ENCODE results near the gene TBC1D12. TPM values are rescaled to one million over a fixed set of nuclear protein-coding genes. Genes with fewer than 3 reads are reported as not detected.

The TBC1D12 gene
- total and polyA plus RNA-seq, 7 donors: 1.5 to 5.4 (median 5.0) TPM

- peaks cover 35% of the 10 kb centered on the region for H3K4me1 ChIP-seq
Observed at GRCh38 chr10:94409021-94409657, 6.8 kb downstream of the TBC1D12 start.

GRCh38 chr10:94411304-94411703 is 9.0 kb downstream of the TBC1D12 start:
- Histone ChIP-seq H3K9me3 (no peaks in the 10 kb centered on the region), H3K4me3 (no peak overlapping the region), H3K36me3 (ENCODE audit: insufficient read depth in 1 of 2, low read depth in 1 of 2) (no peaks in the 10 kb centered on the region), H3K27ac (no peak overlapping the region), H3K4me1 (peaks cover 29% of the 10 kb centered on the region), H3K27me3 (ENCODE audit: insufficient read depth in 3 of 3, low read length in 2 of 3) (no peaks in the 10 kb centered on the region)
- no peak for DNase-seq
- TF ChIP-seq CTCF (IDR thresholded peaks at IDR 0.05): no peak
- ATAC-seq: no peak
- intact Hi-C loops (cut with DNase I): no loop called here
- 97 to 98% (median 98%) methylated on average over 3 of the region's 3 CpGs for WGBS, 3 donors

More at GRCh38 chr10:94409021-94409657, 6.8 kb downstream of the TBC1D12 start:
- no peak for DNase-seq
- Histone ChIP-seq H3K9me3 (no peaks in the 10 kb centered on the region), H3K27ac (no peak overlapping the region), H3K27me3 (ENCODE audit: insufficient read depth in 3 of 3, low read length in 2 of 3) (no peaks in the 10 kb centered on the region), H3K4me3 (no peak overlapping the region), H3K36me3 (ENCODE audit: insufficient read depth in 1 of 2, low read depth in 1 of 2) (no peaks in the 10 kb centered on the region)
- intact Hi-C loops (cut with DNase I): no loop called here
- 52 to 60% (median 55%) methylated on average over 7 of the region's 7 CpGs for WGBS, 3 donors
- no peak for ATAC-seq
- no peak for TF ChIP-seq CTCF (IDR thresholded peaks at IDR 0.05)

- Histone ChIP-seq H3K27me3 (ENCODE audit: insufficient read depth in 3 of 3, low read length in 2 of 3) (no peaks in the 10 kb centered on the region), H3K36me3 (ENCODE audit: insufficient read depth in 1 of 2, low read depth in 1 of 2) (no peaks in the 10 kb centered on the region), H3K27ac (no peak overlapping the region), H3K4me1 (peaks cover 27% of the 10 kb centered on the region), H3K4me3 (no peak overlapping the region), H3K9me3 (no peaks in the 10 kb centered on the region)
- WGBS, 3 donors: 76 to 82% (median 82%) methylated on average over 3 of the region's 3 CpGs
- DNase-seq (no peak), ATAC-seq (no peak)
- no peak for TF ChIP-seq CTCF (IDR thresholded peaks at IDR 0.05)
- intact Hi-C loops (cut with DNase I): no loop called here
Observed at GRCh38 chr10:94412449-94412848, 10.1 kb downstream of the TBC1D12 start.

GRCh38 chr10:94413361-94413760 is 11.0 kb downstream of the TBC1D12 start:
- Histone ChIP-seq H3K27ac (no peak overlapping the region), H3K4me1 (peaks cover 27% of the 10 kb centered on the region), H3K9me3 (no peaks in the 10 kb centered on the region), H3K36me3 (ENCODE audit: insufficient read depth in 1 of 2, low read depth in 1 of 2) (no peaks in the 10 kb centered on the region), H3K4me3 (no peak overlapping the region), H3K27me3 (ENCODE audit: insufficient read depth in 3 of 3, low read length in 2 of 3) (no peaks in the 10 kb centered on the region)
- DNase-seq: no peak
- 73 to 80% (median 73%) methylated on average over 1 of the region's 1 CpG for WGBS, 3 donors
- no peak for TF ChIP-seq CTCF (IDR thresholded peaks at IDR 0.05)
- intact Hi-C loops (cut with DNase I): no loop called here
- ATAC-seq: no peak

GRCh38 chr10:94416896-94417295 is 14.6 kb downstream of the TBC1D12 start:
- ATAC-seq (no peak), DNase-seq (no peak)
- no peaks in the 10 kb centered on the region for H3K27me3 ChIP-seq (ENCODE audit: insufficient read depth in 3 of 3, low read length in 2 of 3)
- no peak overlapping the region for H3K4me3 ChIP-seq
- TF ChIP-seq CTCF (IDR thresholded peaks at IDR 0.05): no peak
- H3K36me3 ChIP-seq (ENCODE audit: insufficient read depth in 1 of 2, low read depth in 1 of 2): no peaks in the 10 kb centered on the region
- WGBS, 3 donors: 64 to 81% (median 67%) methylated on average over 3 of the region's 3 CpGs
- no peak overlapping the region for H3K27ac ChIP-seq
- intact Hi-C loops (cut with DNase I): no loop called here
- no peaks in the 10 kb centered on the region for H3K9me3 ChIP-seq
- peaks cover 13% of the 10 kb centered on the region for H3K4me1 ChIP-seq

Data from psoas muscle (tissue), 8 donors.